OCI-LY3 (cell line): Measurements from ENCODE around the gene TUBA4B.

Experiments
- EZH2phosphoT487 ChIP-seq: fragments of 200-600 bp; shearing (Covaris generic); IDR thresholded peaks from 2 replicates; pipeline ENCODE4 v1.6.1; 2018; ENCODE audit warnings: antibody characterized with exemption, mixed run types, low read depth
- TF ChIP-seq, protein P1 (sequence below): fragments of 200-600, 300-600 bp; sonication (generic); IDR thresholded peaks from 2 replicates; pipeline ENCODE4 v1.5.1; 2014; ENCODE audit warnings: antibody characterized with exemption, low read length, low read depth

DNA sequence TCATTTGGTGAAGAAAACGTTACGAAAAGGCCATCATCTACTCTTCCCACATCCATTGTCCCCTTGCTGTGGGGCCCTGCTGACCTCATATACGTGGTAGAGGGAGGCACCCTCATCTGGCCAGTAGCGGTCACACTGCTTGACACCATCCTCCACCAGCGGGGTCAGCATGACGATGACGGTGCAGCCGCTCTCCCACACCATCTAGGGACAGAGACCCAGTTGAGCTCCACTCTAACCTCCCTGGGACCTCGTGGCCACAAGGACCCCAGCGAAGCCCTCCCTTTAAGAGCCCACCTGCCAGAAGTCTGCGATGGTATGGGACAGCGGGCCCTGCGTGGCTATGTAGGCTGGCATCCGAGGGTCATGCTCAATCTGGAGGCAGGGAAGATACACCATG, 43.1 kb downstream of the TUBA4B start:
- TF ChIP-seq, protein P1, sequence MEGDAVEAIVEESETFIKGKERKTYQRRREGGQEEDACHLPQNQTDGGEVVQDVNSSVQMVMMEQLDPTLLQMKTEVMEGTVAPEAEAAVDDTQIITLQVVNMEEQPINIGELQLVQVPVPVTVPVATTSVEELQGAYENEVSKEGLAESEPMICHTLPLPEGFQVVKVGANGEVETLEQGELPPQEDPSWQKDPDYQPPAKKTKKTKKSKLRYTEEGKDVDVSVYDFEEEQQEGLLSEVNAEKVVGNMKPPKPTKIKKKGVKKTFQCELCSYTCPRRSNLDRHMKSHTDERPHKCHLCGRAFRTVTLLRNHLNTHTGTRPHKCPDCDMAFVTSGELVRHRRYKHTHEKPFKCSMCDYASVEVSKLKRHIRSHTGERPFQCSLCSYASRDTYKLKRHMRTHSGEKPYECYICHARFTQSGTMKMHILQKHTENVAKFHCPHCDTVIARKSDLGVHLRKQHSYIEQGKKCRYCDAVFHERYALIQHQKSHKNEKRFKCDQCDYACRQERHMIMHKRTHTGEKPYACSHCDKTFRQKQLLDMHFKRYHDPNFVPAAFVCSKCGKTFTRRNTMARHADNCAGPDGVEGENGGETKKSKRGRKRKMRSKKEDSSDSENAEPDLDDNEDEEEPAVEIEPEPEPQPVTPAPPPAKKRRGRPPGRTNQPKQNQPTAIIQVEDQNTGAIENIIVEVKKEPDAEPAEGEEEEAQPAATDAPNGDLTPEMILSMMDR, result no peak
- no peak for TF ChIP-seq EZH2phosphoT487
